Progenitor cell of endocrine pancreas (in vitro differentiated cells): ENCODE data around the gene SCAANT1. TPM values are rescaled to one million over a fixed set of nuclear protein-coding genes. Genes with fewer than 3 reads are reported as not detected.

Source experiments
- DNase-seq: peaks from one replicate; pipeline ENCODE4 v3.0.0; 2021; ENCODE audit warnings: low spot score; ENCODE audit not compliant: unreplicated experiment
- H3K27ac Mint-ChIP-seq: 2 replicates; pipeline ENCODE4 v1.8.0; 2021; ENCODE audit warnings: mild to moderate bottlenecking, moderate library complexity, mixed read lengths
- H3K27me3 Mint-ChIP-seq: 2 replicates; pipeline ENCODE4 v1.8.0; 2021; ENCODE audit warnings: mixed read lengths
- H3K36me3 Mint-ChIP-seq: 2 replicates; pipeline ENCODE4 v1.8.0; 2022; ENCODE audit warnings: mixed read lengths; ENCODE audit not compliant: insufficient read depth
- H3K4me1 Mint-ChIP-seq: 2 replicates; pipeline ENCODE4 v1.8.0; 2021; ENCODE audit warnings: low read depth, mixed read lengths
- H3K4me3 Mint-ChIP-seq: 2 replicates; pipeline ENCODE4 v1.8.0; 2021; ENCODE audit warnings: low read depth, mild to moderate bottlenecking, moderate library complexity, mixed read lengths
- H3K9me3 Mint-ChIP-seq: 2 replicates; pipeline ENCODE4 v1.8.0; 2021; ENCODE audit warnings: low read depth, mixed read lengths
- total RNA-seq: library from RNA; stranded (reverse); gene quantifications from 2 replicates; pipeline ENCODE4 v1.2.1, GENCODE V29; 2021
- TF ChIP-seq, protein P1 (sequence below): fragments of 200-600 bp; sonication (generic); IDR thresholded peaks from one replicate; pipeline ENCODE4 v1.5.0; 2021; ENCODE audit warnings: antibody characterized with exemption, mild to moderate bottlenecking; ENCODE audit not compliant: unreplicated experiment

Gene SCAANT1
- total RNA-seq, 1 donor from 2014 or later, result not detected

DNA sequence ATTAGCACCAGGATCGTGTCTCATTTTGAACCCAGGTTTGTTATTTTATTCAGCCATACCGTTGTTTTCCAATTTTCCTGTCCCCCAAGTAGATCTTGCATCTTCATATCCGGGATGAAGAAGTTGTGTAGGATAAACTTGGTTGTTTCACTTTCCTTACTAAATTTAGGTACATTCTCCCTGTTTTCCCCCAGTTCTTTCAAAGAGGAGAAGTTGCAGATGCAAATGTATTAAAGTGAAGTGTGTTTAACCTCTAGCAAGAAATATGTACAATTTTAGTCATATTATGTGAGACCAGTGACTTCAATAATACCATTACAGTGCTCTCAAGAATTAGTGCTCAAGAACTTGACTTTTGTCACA lies 47.2 kb downstream of the SCAANT1 start:
- Mint-ChIP-seq H3K9me3 (no peaks in the 10 kb centered on the region), H3K36me3 (peaks cover 10% of the 10 kb centered on the region), H3K27ac (peak overlapping the region; percentile 96), H3K4me3 (peak overlapping the region; percentile 90), H3K4me1 (peaks cover 24% of the 10 kb centered on the region), H3K27me3 (no peaks in the 10 kb centered on the region)
- TF ChIP-seq, protein P1, sequence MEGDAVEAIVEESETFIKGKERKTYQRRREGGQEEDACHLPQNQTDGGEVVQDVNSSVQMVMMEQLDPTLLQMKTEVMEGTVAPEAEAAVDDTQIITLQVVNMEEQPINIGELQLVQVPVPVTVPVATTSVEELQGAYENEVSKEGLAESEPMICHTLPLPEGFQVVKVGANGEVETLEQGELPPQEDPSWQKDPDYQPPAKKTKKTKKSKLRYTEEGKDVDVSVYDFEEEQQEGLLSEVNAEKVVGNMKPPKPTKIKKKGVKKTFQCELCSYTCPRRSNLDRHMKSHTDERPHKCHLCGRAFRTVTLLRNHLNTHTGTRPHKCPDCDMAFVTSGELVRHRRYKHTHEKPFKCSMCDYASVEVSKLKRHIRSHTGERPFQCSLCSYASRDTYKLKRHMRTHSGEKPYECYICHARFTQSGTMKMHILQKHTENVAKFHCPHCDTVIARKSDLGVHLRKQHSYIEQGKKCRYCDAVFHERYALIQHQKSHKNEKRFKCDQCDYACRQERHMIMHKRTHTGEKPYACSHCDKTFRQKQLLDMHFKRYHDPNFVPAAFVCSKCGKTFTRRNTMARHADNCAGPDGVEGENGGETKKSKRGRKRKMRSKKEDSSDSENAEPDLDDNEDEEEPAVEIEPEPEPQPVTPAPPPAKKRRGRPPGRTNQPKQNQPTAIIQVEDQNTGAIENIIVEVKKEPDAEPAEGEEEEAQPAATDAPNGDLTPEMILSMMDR, result no peak
- DNase-seq, result no peak

DNA sequence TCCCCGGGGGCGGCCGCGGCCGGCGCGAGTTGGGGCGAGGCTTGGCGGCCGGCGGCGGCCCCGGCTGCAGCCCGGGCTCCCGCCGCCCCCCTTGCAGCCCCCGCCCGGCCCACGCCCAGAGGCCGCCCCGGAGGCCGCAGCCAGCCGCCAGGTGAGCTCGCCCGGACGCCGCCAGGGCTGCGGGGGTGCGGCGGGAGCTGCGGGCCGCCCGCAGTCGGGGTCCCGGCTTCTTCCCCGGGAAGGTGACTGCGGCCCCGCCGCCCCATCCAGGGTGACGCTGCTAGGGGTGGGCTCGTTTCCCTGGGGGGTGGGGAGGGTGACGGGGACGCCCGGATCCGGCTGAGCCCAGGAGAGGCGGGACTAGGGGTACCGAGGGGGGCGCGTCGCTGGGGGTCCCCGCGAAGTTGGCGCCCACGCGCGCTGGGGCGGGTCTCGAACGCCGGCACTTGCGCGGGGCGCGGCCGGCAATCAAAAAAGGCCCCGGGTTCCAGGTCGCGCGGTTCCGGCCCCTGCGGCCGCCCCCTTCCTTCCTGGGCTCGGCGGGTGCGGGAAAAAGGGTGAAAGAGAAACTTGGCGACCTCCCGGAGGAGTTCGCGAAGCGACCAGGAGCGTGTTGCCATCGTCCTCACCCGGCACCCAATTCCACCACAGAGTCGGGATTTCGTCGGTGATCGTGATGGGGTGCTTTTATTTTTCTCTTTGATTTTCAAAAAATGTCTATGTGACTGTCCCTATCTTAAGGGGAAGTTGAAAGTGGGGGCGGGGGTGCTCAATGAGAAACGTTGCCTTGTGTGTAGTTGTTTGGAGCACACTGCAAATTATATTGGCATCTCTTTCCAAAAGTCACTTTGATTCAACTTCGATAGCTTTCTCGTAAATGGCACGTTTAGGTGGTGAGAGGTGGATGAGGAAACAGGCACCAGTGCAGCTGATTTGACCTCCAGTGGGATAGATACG lies 47.9 kb downstream of the SCAANT1 start:
- Mint-ChIP-seq H3K4me3 (peak overlapping the region; percentile 90), H3K36me3 (peaks cover 10% of the 10 kb centered on the region), H3K9me3 (no peaks in the 10 kb centered on the region), H3K4me1 (peaks cover 29% of the 10 kb centered on the region), H3K27me3 (no peaks in the 10 kb centered on the region), H3K27ac (peak overlapping the region; percentile 96)
- TF ChIP-seq, protein P1, result no peak
- DNase-seq, result peak; percentile 37

DNA sequence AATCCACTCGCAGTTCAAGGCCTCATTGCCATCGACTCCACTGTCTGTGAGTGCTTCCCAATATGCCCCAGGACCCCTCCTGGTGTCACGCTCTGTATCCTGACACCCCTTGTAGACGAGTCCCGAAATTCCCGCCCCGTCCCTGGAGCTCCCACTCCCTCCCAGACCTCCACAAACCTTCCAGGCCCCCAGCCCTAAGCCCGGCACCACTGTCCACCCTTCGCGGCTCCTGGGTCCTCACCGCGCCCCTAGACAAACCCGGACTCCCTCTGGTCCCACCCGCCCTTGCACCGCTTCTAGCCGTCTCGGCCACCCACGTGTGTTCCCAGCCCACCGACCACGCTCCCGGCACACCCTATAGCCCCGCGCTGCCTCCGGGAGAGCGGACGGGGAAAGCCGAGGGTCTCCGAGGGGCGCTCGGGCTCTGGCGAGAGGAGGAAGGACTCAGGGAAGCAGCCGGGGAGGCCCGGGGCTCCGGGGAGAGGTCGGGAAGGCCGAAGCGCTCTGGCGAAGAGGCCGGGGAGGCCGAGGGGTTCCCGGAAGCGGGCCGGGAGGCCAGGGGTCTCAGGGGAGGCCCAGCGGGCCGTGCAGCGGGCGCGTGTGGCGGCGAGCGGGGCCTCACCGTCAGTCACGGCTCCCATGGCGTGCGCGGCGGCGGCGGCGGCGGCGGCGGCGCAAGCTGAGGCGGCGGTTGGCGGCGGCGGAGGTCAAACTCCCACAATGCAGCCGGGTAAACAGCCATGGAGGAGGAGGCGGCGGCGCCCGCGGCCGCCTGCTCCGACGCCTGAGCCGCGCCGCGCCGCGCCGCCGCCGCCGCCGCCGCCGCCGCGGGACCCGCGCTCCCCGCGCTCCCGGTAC lies 48.8 kb downstream of the SCAANT1 start, which contains the start of the genes ATXN7 and THOC7:
Gene ATXN7, plus strand, starts transcription at position 718 of the 858 bp plus-strand sequence. CDS start 48,732 bp downstream, outside the sequence.
Gene THOC7, minus strand, starts transcription at position 656 of the 858 bp plus-strand sequence. Its CDS starts 15 bp downstream, at position 641.
- H3K27me3 Mint-ChIP-seq, result no peaks in the 10 kb centered on the region
- peaks cover 10% of the 10 kb centered on the region for H3K36me3 Mint-ChIP-seq
- H3K4me3 Mint-ChIP-seq, result peak within 1 kb of the TSS; percentile 94
- peak within 1 kb of the TSS; percentile 98 for H3K27ac Mint-ChIP-seq
- peak; percentile 59 for DNase-seq
- peaks cover 32% of the 10 kb centered on the region for H3K4me1 Mint-ChIP-seq
- no peaks in the 10 kb centered on the region for H3K9me3 Mint-ChIP-seq
- TF ChIP-seq, protein P1, result no peak

DNA sequence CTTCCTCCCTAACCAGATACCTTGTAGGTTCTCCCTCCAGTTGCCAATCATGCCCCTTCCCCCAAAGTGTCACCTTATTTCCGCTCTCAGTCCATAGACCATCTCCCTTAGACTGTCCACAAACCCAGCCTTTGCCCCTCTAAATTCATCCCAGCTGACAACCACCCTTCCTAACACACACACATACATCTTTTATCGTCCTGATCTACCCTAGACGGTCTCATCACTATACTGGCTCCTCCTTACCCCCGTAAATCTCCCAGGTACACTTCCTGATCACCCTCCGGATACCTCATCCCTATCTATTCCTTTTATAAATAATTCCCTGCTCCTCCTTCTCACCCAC lies 49.4 kb downstream of the SCAANT1 start:
- peak overlapping the region; percentile 98 for H3K27ac Mint-ChIP-seq
- H3K4me1 Mint-ChIP-seq, result peaks cover 32% of the 10 kb centered on the region
- no peaks in the 10 kb centered on the region for H3K27me3 Mint-ChIP-seq
- peak overlapping the region; percentile 94 for H3K4me3 Mint-ChIP-seq
- DNase-seq, result no peak
- H3K9me3 Mint-ChIP-seq, result no peaks in the 10 kb centered on the region
- peaks cover 8% of the 10 kb centered on the region for H3K36me3 Mint-ChIP-seq
- TF ChIP-seq, protein P1, result no peak

Other genes with a start within 250 kb of the SCAANT1 start
- gene C3orf49, start 93.1 kb downstream of the SCAANT1 start, total RNA-seq, result not detected in 2 replicates
- 52.6 and 53.4 TPM in 2 replicates for gene THOC7, start 48.6 kb downstream of the SCAANT1 start, total RNA-seq
- 36.7 and 37.4 TPM in 2 replicates for gene ATXN7, start 48.5 kb downstream of the SCAANT1 start, total RNA-seq
- gene PSMD6, start 111.1 kb upstream of the SCAANT1 start, total RNA-seq, result 76.9 and 77.6 TPM in 2 replicates